ENCODE results near the gene NAIF1.

The NAIF1 gene

DNA sequence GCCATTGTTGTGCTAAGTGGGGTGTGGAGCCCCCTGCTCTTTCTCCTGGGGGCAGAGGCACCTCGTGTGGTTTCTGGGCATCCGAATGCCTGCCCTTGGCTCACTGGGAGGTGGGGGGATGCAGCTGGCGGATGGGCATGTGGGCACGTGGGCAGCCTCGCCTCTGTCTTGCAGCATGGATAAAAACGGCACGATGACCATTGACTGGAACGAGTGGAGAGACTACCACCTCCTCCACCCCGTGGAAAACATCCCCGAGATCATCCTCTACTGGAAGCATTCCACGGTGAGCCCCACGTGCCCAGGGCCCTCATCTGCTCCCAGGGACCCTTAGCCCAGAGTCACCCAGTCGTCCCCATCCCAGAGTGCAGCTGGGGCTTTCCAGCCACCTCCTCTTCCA lies 35.1 kb upstream of the NAIF1 start:
- no peak for DNase-seq

DNA sequence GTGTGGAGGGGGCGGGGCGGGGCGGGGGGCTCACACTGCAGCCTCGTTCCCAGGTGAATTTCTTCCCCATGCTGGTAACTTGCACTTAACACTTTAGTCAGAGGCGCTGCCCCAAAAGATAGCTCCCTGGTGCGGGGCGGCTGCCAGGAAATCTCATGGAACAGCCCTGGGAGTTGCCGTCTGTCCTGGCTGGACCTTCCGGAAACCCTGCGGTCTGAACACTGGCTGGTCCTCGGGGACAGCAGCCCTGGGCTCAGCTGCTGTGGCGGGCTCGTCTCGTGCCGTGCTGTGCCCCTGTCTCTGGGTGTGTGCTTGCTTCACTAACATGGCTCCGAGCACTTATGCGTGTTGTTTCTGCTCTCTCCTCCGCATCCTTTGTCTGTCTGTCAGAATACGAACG lies 34.6 kb upstream of the NAIF1 start:
- no peak for DNase-seq

DNA sequence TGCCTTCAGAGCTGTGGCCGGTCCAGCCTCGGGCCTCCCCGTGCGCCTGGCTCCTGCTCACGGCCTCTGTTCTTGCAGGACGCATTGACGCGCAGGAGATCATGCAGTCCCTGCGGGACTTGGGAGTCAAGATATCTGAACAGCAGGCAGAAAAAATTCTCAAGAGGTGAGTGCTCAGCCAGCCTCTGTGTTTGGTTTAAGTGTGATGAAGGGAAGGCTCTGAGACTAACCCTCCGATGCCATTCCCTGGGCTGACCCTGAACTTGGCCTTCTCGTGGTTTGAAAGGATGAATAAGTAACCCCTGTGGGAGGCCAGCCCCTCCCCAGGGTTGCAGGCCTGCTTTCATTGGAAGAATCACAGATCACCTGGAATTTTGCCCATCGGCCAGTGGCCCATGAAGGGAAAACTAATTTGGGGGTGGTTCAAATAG lies 34.1 kb upstream of the NAIF1 start:
- no peak for DNase-seq

DNA sequence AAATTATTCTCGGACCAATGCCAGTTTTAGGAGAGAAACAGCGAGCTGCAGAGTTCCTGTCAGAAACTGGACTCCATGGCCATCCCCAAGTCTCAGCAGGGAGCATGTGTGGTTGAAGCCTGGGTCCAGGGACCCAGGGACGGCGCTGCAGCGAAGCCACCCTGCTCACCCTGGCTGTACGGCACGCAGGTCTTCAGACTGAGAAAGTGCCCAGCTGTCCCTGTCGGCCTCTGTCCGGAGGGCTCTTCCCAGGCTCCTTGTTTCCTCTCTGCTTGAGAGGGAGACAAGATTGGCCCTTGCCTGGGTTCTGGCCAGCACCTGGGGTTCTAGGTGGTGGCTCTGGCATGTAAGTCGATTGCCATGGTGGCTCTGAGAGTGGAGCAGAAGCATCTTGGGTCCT lies 33.5 kb upstream of the NAIF1 start:
- DNase-seq, result no peak

GRCh38 chr9:128099932-128100491 lies 32.9 kb upstream of the NAIF1 start:
- DNase-seq, result no peak

DNA sequence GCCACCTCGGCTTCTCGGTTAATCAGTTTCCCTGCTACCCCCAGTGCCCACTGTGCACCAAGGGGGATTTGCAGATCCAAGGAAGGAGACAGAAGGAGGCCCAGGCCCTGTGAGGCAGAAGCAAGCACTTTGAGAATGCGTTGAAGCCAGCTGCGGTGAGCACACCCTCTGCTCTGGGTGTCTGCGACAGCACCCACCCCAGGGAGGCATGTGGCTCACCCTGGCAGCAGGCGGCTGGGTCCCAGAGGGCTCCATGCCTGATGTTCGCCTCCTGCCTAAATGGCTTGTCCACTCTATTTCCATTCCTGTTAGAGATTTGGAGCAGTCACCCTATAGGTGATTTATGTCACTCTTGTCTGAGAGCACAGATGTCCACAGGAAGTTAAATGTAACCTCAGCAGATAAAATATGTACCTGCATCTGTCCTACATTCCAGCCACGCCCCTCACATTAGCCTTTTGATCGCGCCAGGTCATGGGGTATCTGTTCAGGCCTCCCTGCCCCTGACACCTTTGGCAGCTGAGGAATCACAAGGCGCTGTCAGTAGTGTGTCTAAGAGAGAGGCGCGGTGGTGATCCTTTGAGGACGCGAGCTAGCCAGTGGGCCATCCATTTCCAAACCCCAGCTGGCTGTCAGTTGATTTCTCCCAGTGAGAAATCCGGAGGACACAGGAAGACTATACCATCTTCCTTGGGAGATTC lies 32.3 kb upstream of the NAIF1 start:
- no peak for DNase-seq

DNA sequence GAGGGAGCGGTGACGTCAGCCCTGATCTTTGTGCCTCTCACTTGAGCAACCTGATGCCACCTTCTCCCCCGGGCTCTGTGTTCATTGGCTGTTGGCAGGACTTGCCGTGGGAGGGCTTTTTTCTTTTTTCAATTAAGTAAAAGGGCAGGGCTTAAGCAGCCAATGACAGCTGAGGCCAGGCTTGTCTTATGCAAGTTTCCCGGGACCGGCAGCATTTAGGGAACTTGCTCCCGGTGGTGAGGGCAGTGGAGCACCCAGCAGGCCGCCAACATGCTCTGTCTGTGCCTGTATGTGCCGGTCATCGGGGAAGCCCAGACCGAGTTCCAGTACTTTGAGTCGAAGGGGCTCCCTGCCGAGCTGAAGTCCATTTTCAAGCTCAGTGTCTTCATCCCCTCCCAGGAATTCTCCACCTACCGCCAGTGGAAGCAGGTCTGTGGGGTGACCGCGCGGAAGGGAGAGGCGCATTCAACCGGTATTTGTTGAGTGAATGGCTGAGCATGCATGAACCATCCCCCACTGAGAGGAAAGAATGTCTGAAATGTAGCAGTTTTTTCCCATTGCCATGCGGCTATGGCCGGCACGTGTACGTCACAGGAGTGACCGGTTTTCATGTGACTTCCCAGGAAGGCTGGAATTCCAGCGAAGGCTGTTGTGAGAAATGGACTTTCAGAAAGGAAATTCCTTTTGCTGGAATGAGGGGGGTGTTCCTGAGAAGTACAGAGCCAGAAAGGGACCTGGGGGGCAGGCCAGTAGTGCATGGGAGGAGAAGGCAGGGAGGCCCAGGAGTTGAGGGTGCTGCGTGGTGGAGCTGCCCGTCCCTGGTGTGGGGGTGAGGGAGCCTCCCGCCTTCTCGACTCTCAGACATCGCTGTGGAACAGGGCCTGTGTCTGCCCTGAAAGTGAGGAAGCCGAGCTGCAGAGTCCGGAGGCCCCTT lies 31.4 kb upstream of the NAIF1 start:
- peak; percentile 96 for DNase-seq

GRCh38 chr9:128097543-128098296 lies 30.6 kb upstream of the NAIF1 start:
- no peak for DNase-seq

DNA sequence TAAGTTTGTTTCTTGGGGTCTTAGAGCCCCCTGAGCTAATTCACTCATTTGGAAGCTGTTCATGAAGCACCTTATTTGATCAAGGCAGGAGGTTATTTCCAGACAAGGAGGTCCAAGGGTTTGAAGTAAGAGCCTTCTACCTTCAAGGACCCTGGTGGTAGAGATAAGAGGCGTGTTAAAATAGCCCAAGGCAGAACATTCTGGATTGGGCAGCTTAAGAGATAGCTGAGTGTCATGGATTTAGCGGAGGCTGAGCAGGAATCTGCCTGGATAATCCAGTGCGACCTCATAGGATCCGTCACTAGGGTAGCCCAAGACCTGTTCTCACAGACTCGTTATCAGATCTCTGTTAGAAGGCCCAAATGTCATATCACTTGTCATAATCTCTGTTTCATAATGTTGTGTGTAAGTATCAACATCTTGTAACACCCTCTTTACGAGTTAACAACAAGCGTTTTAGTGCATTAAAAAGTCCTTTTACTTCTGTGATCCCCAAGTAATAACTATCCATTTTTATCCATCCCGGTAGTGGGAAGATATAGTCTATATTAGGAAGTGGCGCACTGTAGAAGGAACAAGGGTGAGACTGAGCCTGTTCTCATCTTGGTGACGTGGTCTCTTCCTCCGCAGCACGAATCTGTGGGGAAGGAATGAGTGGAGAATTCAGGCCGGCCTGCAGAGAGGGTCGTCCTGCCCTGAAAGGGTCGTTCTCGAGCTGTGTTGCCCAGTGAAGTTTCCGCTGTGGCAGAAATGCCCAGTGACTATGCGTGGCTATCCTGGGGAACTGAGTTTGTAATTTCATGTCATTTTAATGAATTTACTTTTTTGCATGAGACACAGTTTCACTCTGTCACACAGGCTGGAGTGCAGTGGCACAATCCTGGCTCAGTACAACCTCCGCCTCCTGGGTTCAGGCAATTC lies 29.8 kb upstream of the NAIF1 start:
- DNase-seq, result no peak

DNA sequence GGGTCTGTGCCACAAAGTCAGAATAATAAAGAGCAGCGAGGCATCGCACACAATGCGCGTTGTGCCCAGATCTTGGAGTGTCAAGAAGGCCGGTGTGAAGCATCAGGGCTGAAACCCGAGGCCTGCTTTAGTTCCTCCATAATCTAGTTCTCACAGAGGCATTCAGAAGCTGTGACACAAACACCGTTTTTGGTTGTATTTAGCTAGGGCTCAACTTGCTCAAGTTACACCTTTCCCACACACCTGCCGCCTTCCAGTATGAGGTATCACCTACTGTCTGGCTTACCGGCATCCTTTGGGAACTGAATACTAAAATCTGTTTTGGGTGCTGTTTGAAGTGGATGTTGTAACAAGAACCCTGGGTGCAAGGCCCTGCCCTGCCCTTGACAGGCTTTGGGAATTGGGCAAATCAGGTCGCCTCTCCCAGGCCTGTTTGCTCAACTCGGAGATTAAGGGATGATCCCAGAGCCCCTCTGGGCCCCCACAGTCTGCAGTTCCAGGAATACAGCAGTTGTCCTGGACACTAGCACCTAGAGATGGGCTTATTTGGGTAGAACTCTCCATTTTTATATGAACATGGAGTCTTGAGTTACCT lies 27.9 kb upstream of the NAIF1 start:
- no peak for DNase-seq

- DNase-seq, result peak; percentile 92
These were observed 27.2 kb upstream of the NAIF1 start for GRCh38 chr9:128094166-128094949.

- no peak for DNase-seq
These were observed 25.9 kb upstream of the NAIF1 start for GRCh38 chr9:128093011-128093410.

DNA sequence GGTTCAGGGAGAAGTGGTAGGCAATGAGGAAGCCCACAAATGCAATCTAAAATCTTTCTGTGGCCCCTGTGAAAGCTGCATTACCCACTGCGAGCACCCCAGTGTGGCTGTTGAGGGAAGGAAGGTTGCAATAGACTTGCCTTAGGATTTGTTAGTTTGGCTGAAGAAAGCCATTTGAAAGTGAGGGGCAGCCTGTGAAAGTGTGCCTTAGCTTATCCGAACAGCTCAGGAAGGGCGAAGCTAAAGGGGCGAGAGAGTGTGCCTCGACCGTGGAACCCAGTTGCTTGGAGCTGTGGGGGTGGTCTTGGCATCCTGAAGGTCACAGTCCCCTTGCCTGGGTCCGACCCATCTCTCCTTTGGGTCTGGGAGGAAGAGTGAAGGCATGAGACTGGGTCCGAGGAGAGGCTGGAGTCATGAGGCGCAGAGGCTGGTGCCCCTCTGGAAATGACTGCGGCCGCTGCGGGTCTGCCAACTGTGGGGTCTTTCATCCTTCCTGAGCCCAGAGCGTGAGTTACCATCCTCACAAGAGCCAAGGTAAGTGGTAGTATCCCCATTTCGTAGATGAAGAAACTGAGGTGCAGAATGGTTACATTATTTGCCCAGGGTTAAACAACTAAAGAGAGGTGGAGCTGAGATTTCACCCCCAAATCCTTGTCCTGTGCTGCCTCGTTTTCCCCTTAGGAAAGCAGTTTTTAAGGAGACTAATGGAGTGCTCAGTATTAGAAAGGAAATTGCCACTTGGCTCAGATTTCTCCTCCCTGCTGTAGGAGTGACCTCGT lies 25.3 kb upstream of the NAIF1 start:
- no peak for DNase-seq

DNA sequence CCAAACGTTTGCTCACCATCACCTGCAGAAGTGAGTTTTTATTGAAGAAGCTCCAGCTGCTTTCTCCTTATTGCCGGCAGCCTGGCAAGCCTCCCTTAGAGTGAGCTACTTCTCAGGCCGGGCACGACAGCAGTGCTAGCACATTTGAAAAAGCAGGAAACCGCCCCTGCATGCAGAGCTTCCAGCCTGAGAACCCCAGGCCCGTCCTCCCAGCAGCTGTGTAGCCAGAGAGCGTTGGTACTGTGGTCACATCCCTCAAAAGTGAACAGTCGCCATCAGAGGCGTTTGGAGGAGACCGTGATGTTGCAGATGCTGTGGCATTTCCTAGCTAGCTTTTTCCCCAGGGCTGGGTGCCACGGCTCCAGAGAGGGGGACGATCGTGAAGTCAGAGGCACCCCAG lies 24.5 kb upstream of the NAIF1 start:
- DNase-seq, result no peak

DNA sequence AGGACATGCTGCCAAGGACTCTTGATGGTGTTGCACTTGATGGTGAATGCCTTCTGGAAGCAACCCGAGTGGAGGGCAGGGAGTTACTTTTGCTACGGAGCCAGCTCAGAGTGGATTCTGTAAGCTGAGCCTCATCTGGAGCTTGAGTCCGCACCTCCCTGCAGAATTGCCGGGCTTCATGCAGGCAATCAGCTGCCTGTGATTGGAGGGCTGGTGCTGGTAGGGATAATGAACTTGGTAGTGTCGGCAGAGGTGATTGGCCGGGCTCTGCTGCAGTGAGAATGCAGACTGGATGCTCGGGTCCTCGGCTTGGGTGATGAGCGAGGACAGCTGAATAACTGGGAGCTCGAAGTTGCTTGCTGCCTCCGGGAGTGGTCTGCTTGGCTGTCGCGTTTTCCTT lies 24.0 kb upstream of the NAIF1 start:
- DNase-seq, result peak; percentile 56

- no peak for DNase-seq
These were observed 22.2 kb upstream of the NAIF1 start for GRCh38 chr9:128089299-128089698.

DNA sequence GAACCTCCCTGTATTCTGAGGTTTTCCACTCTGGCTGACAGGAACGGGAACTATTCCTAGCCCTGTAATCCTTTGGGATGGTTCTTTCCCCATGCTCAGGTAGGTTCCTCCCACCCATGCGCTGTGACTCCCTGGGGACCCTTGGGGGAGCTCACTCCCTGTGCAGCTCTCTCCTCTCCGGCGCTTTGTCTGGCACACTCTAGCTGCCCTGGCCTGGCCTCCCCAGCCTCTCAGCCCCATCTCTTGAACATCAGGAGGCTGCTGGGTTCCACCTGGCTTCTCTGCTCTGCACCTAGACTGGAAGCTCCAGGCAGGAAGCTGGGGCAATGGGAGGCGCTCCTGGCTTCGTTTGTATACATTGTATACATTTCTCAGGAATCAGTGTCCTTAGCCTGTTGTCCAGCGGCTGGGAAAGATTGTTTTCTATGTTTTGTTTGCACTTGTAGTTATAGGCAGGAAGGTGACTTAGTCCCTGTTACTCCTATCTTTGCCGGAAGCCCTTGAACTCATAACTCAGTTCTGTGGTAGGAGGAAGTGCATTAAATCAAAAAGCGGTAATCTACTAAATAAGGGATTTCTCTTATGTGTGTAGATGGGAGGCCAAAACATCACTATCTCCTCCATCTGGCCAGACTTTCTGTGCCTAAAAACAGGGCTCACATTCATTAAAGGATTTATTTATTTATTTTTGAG lies 21.3 kb upstream of the NAIF1 start:
- no peak for DNase-seq

GRCh38 chr9:128087262-128087661 lies 20.1 kb upstream of the NAIF1 start:
- DNase-seq, result no peak

- DNase-seq, result no peak
These were observed 18.8 kb upstream of the NAIF1 start for GRCh38 chr9:128085943-128086342.

Data from NCI-H2029 treated with DMSO at 0.1 percent for 48 hours (cell line).